HG02798 (cell line): ENCODE results near the gene PLEKHA5.

Experiments used
- ATAC-seq: cut with Tn5 transposase; IDR thresholded peaks from one replicate; pipeline ENCODE4 v1.9.1; 2021; ENCODE audit warnings: mild to moderate bottlenecking; ENCODE audit not compliant: unreplicated experiment, poor library complexity

Gene PLEKHA5

GRCh38 chr12:19194963-19195362 is 65.4 kb downstream of the PLEKHA5 start:
- ATAC-seq = no peak

- ATAC-seq = no peak
Measured at GRCh38 chr12:19196959-19197630, 67.6 kb downstream of the PLEKHA5 start.

- ATAC-seq = no peak
Measured at GRCh38 chr12:19198272-19198671, 68.7 kb downstream of the PLEKHA5 start.

GRCh38 chr12:19199332-19199731 is 69.8 kb downstream of the PLEKHA5 start:
- ATAC-seq = no peak

GRCh38 chr12:19200261-19200660 is 70.7 kb downstream of the PLEKHA5 start:
- ATAC-seq = no peak

GRCh38 chr12:19201661-19202060 is 72.1 kb downstream of the PLEKHA5 start:
- ATAC-seq = no peak

GRCh38 chr12:19203013-19203412 is 73.5 kb downstream of the PLEKHA5 start:
- ATAC-seq = no peak

GRCh38 chr12:19203539-19204506 is 74.3 kb downstream of the PLEKHA5 start:
- ATAC-seq = no peak

- no peak for ATAC-seq
Measured at GRCh38 chr12:19205120-19205519, 75.6 kb downstream of the PLEKHA5 start.

GRCh38 chr12:19206493-19207077 is 77.1 kb downstream of the PLEKHA5 start:
- ATAC-seq = no peak

GRCh38 chr12:19208456-19208855 is 78.9 kb downstream of the PLEKHA5 start:
- ATAC-seq = no peak

- ATAC-seq = no peak
Measured at GRCh38 chr12:19209661-19210060, 80.1 kb downstream of the PLEKHA5 start.

- ATAC-seq = no peak
Measured at GRCh38 chr12:19211802-19212201, 82.3 kb downstream of the PLEKHA5 start.

GRCh38 chr12:19212245-19212644 is 82.7 kb downstream of the PLEKHA5 start:
- ATAC-seq = no peak

GRCh38 chr12:19214020-19214419 is 84.5 kb downstream of the PLEKHA5 start:
- no peak for ATAC-seq

- ATAC-seq = no peak
Measured at GRCh38 chr12:19215115-19215514, 85.6 kb downstream of the PLEKHA5 start.

GRCh38 chr12:19217446-19217845 is 87.9 kb downstream of the PLEKHA5 start:
- ATAC-seq = no peak

GRCh38 chr12:19220205-19220604 is 90.7 kb downstream of the PLEKHA5 start:
- no peak for ATAC-seq

- no peak for ATAC-seq
Measured at GRCh38 chr12:19220852-19221466, 91.4 kb downstream of the PLEKHA5 start.

- no peak for ATAC-seq
Measured at GRCh38 chr12:19222558-19222957, 93.0 kb downstream of the PLEKHA5 start.

GRCh38 chr12:19223018-19223417 is 93.5 kb downstream of the PLEKHA5 start:
- ATAC-seq = no peak
